ELF-1 (cell line): ENCODE data around the gene RPL29.

ENCODE experiments used
- DNase-seq: peaks from one replicate; pipeline ENCODE4 v3.0.0-alpha.2; 2016; ENCODE audit warnings: low read depth, low spot score

Gene RPL29

GRCh38 chr3:51947215-51947900, 48.3 kb downstream of the RPL29 start:
- peak; percentile 10 for DNase-seq

- no peak for DNase-seq
These were observed 48.9 kb downstream of the RPL29 start for GRCh38 chr3:51946796-51947195.

- no peak for DNase-seq
These were observed 49.6 kb downstream of the RPL29 start for GRCh38 chr3:51945926-51946705.

- DNase-seq, result no peak
These were observed 50.5 kb downstream of the RPL29 start for GRCh38 chr3:51945031-51945840.

DNA sequence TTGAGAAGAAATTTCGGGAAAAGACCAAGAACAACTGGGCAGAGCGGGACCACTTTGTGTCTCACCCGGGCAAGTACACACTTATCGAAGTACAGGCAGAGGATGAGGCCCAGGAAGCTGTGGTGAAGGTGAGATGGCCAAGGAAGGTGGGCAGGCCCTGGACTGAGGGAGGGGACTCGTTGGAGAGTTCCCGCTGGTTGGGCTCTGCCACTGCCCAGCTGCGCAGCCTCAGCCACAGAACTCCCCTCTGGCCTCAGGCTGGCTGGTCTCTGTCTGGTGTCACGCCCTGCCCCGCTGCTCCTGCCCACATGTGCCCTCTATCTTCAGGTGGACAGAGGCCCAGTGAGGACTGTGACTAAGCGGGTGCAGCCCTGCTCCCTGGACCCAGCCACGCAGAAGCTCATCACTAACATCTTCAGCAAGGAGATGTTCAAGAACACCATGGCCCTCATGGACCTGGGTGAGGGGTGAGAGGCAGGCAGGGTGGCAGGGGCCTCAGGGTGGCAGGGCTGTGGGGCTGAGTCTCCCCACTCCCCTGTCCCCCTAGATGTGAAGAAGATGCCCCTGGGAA, 51.2 kb downstream of the RPL29 start:
- peak; percentile 52 for DNase-seq
